GM18951 (cell line): ENCODE results near the gene JDP2.

Experiments
- POLR2A ChIP-seq: IDR thresholded peaks from 4 replicates; pipeline ENCODE4 v1.6.1; 2011; ENCODE audit warnings: mild to moderate bottlenecking; ENCODE audit not compliant: insufficient read length, insufficient read depth; ENCODE audit errors: extremely low read depth
- in situ Hi-C: fragments of 300-500 bp; cut with MboI; formaldehyde crosslinking; loops from one replicate; pipeline ENCODE4 v1.12.0; 2022; ENCODE audit warnings: low sequenced_read_pairs, mixed read lengths, inconsistent platforms; ENCODE audit not compliant: unreplicated experiment

Gene JDP2

GRCh38 chr14:75514673-75515628 lies 87.1 kb downstream of the JDP2 start:
- in situ Hi-C loops = no loop called here
- no peak for TF ChIP-seq POLR2A

- TF ChIP-seq POLR2A = no peak
- in situ Hi-C loops = no loop called here
Observed at GRCh38 chr14:75515629-75515996, 87.8 kb downstream of the JDP2 start.

- in situ Hi-C loops = no loop called here
- TF ChIP-seq POLR2A = no peak
Observed at GRCh38 chr14:75518625-75519024, 90.8 kb downstream of the JDP2 start.

- in situ Hi-C loops = no loop called here
- no peak for TF ChIP-seq POLR2A
Observed at GRCh38 chr14:75519394-75519793, 91.6 kb downstream of the JDP2 start.

GRCh38 chr14:75519826-75520728 lies 92.3 kb downstream of the JDP2 start:
- TF ChIP-seq POLR2A = no peak
- in situ Hi-C loops = loop anchor here (5.0 kb wide), 1 partner anchor 37 kb away; no protein-coding TSS in a partner anchor

- no peak for TF ChIP-seq POLR2A
- in situ Hi-C loops = loop anchor here (5.0 kb wide), 1 partner anchor 36 kb away; no protein-coding TSS in a partner anchor
Observed at GRCh38 chr14:75520852-75521251, 93.0 kb downstream of the JDP2 start.

GRCh38 chr14:75521415-75522199 lies 93.8 kb downstream of the JDP2 start:
- in situ Hi-C loops = loop anchor here (5.0 kb wide), 1 partner anchor 36 kb away; no protein-coding TSS in a partner anchor
- TF ChIP-seq POLR2A = no peak

GRCh38 chr14:75522224-75522982 lies 94.6 kb downstream of the JDP2 start, which contains the start of gene BATF:
Gene BATF, plus strand, starts transcription at chr14:75522469. Its CDS starts 214 bp downstream, at chr14:75522683.
- in situ Hi-C loops = loop anchor here (5.0 kb wide), 1 partner anchor 35 kb away; no protein-coding TSS in a partner anchor
- peak; percentile 94 for TF ChIP-seq POLR2A

- no peak for TF ChIP-seq POLR2A
- in situ Hi-C loops = loop anchor here (5.0 kb wide), 1 partner anchor 34 kb away; no protein-coding TSS in a partner anchor
Observed at GRCh38 chr14:75522983-75523318, 95.1 kb downstream of the JDP2 start.
